Measurements from ENCODE around the gene RHOF. TPM values are rescaled to one million over a fixed set of nuclear protein-coding genes. Genes with fewer than 3 reads are reported as not detected.
A peak's percentile ranks its signal among the peaks of the same experiment; 100 is the strongest.

RHOF gene
- 13.0 TPM for total RNA-seq

- no peak for FAIRE-seq
- DNase-seq (ENCODE audit: low spot score in 2 of 2) = no peak
These were observed at the start of gene RHOF for GRCh38 chr12:121793440-121793837. RHOF (minus strand) TSS chr12:121793688; CDS start chr12:121793633, 55 bp downstream.

- no peak for FAIRE-seq
- DNase-seq (ENCODE audit: low spot score in 2 of 2) = no peak
These were observed 46.7 kb upstream of the RHOF start for GRCh38 chr12:121839993-121840761.

DNA sequence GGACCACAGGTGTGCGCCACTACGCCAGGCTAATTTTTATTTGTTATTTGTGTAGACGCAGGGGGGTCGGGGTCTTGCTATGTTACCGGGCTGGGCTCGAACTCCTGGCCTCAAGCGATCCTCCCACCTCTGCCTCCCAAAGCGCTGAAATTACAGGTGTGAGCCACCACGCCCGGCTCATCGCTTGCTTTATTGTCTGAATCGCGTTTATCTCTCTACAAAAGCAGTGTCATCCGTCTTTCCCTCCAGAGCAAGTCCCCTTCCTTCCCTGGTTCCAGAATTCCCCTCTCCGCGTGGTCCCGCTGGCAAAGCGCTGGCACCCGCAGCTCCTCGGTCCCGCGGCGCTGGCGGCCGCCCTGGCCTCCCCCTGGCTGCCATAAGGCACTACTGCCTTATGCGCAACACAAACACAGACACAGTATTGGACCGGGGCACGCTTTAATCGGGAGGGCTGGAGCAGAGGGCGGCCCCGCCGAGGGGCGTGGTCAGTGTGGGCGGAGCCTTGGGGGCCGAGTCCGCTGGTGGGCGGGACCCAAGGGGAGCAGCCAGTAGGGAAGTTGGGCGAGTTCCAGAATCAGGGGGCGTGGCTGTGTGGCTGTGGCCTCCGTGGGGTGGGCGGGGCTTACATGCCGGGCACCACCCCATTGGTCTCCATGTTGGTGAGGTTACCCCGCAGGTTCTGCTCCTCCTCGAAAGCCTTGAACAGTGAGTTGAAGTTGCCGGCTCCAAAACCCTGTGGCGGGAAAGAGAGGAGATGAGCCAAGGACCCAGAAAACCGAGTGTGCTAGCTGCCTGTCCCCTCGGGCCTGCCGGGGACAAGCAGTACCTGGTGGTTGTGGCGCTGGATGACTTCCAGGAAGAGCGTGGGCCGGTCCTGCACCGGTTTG, 45.9 kb upstream of the RHOF start:
- FAIRE-seq (no peak), DNase-seq (ENCODE audit: low spot score in 2 of 2) (peak; percentile 82 to 96)

DNA sequence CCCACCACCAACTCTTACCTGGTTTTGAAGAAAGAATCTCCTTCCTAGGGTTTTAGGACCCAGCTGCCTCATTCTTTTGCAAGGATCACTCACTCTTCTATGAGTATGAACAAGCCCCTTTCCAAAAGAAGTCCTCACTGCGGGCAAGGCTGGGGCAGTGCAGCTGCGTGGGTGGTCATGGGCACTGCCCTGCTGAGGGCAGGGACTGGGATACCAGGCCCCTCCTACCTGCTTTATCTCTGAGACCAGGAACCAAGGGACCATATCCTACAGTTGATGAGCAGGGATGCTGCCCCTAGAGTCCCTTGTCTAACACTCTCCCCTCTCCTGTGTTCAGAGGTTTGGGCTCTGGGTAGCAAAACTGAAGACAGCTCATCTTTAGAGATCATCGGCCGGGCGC, 44.6 kb upstream of the RHOF start:
- FAIRE-seq (no peak), DNase-seq (ENCODE audit: low spot score in 2 of 2) (no peak)

- FAIRE-seq = no peak
- no peak for DNase-seq (ENCODE audit: low spot score in 2 of 2)
These were observed 44.2 kb upstream of the RHOF start for GRCh38 chr12:121837680-121838079.

DNA sequence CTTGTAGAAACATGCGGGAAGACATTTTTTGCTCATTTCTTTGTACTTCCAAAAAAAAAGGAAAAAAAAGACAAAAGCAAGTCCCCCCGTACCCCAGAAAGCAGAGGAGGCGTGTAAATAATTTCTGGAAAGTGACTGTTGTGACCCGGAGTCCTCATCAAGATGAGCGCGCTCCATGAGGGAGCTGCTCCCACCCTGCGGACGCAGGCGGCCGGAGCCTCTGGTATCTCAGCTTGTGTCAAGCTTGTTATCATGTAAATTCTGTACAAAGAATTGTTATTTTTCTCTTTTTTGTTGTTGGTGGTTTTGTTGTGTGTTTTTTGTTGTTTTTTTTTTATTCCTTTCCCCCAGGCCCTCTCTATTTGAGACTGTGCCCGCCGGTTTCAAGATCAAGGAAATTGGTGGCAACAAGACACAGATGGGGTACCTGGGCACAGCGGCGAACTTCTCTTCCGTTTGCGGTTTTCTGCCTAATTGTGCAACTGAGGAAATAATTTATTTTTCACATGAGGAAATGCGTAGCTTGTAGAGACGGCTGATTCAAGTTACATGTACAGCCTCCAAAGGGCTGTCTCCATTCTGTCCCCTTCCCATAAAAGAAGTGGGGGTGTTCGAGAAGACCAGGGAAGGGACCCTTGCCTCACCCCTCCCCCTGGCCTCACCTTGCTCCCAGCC, 38.2 kb upstream of the RHOF start:
- no peak for DNase-seq (ENCODE audit: low spot score in 2 of 2)
- FAIRE-seq = no peak

DNA sequence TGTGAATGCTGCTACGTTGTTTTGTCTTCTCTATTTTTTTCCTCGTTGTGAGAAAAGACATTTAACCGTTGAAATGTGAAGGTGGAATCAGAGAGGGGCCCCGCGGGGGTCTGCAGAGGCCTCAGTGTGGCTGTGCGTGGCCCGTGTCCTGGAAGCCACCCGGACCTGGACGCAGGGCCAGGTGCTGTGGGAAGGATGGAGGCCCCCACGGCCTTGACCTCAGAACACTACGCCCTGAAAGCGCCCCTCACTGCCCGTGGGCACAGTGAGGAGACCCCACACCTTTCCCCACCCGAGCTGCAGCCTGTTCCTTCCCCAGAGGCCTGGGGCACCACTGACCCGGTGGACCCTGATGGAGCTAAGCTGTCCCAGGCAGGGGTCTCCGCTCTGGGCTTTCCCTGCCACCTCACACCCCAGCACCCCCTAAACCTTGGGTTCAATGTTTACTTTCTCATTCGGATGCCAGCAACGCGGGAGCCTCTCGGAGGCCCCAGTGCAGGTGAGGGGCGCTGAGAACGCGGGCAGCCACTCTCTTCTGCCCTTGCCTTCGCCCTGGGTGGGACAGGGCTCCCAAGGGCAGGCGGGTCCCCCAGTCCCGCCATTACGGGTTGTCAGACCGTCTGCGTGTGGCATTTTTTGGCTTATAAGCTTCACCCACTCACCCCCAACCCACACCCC, 37.2 kb upstream of the RHOF start:
- DNase-seq (ENCODE audit: low spot score in 2 of 2) (no peak), FAIRE-seq (no peak)

DNA sequence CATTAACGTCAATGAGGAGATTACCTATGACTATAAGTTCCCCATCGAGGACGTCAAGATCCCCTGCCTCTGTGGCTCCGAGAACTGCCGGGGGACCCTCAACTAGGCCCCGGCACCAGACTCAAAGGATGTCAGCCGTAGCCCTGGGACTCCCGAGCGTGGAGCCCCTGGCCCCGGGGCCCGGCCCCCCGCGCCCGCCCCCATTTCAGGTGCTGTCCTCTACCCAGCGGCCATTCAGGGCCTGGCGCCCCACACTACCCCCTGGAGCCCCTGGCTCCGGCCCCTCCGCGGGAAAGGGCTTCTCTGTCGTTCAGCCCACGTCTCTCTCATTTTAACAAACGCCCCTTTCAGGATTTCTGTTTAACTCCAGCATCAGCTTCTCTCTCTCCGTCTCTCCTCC, 36.6 kb upstream of the RHOF start:
- DNase-seq (ENCODE audit: low spot score in 2 of 2) (peak in 1 of 2 donors; percentile 9), FAIRE-seq (no peak)

DNA sequence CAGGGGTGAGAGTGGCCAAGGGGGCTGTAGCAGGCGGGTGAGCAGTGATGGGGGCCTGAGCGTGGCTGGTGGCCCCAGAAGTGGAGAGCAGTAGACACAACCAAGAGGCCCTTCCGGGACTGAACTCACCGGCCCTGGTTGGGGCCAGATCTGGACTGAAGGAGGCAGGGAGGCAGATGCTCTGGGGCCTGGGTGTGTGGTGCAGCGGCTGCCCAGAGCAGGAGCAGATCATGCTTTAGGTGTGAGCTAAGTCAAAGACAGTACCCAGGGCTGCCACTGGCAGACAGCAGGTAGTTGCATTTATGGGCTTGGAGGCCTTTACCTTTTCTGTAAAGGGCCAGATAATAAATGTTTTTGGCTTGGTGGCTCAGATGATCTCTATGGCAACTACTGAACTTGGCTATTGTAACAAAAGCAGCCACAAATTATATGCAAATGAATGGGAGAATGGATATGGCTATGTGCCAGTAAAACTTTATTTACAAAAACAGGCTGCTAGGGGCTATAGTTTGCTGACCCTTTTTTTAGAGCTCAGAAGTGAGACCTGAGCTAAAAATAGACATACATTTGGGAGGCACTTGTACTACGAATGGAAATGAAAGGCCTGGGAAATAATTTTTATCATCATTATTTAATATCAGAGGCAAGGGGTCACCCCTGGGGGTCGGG, 35.9 kb upstream of the RHOF start:
- no peak for FAIRE-seq

DNA sequence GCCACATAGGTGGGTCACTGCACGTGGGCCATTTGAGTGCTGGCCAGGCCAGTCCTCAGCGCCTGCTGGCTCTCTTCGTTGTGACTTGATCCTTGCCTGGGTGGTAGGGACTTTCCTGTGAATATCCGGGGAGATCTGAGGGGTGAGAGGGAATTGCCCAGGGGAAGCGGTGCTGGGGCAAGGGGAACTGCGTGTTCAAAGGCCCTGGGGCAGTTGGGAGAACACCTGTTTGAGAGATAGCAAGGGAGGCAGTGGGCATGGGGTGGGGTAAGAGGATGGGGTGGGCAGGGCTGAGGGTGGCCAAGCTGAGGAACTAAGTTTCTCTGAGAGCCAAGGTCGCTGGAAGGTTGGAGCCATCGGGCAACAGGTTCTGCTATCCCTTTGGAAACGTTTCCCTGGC, 35.3 kb upstream of the RHOF start:
- FAIRE-seq (no peak), DNase-seq (ENCODE audit: low spot score in 2 of 2) (no peak)

More for the DNA sequence above, 35.9 kb upstream of the RHOF start:
- no peak for DNase-seq (ENCODE audit: low spot score in 2 of 2)

DNA sequence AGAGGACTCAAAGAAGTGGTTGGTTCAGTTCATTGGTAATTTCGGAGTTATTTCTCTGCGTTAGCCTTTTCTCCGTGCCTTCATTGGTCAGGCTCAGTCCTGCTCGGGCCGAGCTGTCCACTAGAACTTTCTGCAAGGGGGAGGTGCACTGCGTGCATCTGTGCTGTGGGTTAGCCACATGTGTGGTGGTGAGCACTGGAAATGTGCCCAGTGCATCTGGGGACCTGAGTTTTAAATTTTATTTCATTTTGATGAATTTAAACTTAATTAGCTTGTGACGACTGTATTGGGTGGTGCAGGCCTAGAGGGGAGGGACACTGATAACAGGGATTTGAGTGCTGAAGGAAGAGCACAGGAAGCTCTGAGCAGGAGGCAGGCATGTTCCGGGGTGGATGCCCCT, 34.8 kb upstream of the RHOF start:
- FAIRE-seq = no peak

GRCh38 chr12:121827351-121828099, 34.0 kb upstream of the RHOF start:
- DNase-seq (ENCODE audit: low spot score in 2 of 2) = no peak
- FAIRE-seq = no peak

More for the DNA sequence above, 34.8 kb upstream of the RHOF start:
- no peak for DNase-seq (ENCODE audit: low spot score in 2 of 2)

GRCh38 chr12:121826318-121827150, 33.0 kb upstream of the RHOF start:
- FAIRE-seq (no peak), DNase-seq (ENCODE audit: low spot score in 2 of 2) (no peak)

GRCh38 chr12:121825041-121825523, 31.6 kb upstream of the RHOF start:
- no peak for FAIRE-seq
- no peak for DNase-seq (ENCODE audit: low spot score in 2 of 2)

DNA sequence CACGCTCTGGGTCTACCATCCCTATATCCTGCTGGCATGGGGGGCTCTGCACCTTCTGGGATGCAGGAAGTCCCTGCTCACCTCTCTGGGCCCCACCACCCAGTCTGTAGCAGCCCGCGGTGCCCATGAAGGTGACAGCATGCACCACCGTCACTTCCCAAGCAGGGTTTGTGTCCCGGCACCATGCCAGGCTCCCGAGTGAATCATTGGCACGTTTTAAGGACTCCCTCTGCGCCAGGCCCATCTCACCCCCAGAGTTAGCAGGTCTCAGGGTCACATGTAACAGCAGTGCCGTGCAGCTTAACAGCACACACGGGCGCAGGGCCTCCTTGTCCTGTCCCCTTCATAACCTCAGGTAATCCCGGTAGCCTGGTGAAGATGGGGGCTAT, 30.2 kb upstream of the RHOF start:
- no peak for FAIRE-seq
- no peak for DNase-seq (ENCODE audit: low spot score in 2 of 2)

DNA sequence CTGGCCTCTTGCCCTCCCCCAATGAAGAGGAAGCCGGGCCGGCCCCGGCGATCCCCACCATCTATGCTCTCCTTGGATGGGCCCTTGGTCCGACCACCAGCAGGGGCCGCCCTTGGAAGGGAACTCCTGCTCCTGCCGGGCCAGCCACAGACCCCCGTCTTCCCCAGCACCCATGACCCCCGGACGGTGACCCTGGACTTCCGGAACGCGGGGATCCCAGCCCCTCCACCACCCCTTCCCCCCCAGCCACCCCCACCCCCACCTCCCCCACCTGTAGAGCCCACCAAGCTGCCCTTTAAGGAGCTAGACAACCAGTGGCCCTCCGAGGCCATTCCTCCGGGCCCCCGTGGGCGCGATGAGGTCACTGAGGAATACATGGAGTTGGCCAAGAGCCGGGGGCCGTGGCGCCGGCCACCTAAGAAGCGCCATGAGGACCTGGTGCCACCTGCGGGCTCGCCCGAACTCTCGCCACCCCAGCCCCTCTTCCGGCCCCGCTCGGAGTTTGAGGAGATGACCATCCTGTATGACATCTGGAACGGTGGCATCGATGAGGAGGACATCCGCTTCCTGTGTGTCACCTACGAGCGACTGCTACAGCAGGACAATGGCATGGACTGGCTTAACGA, 29.7 kb upstream of the RHOF start:
- DNase-seq (ENCODE audit: low spot score in 2 of 2) (no peak), FAIRE-seq (no peak)

DNA sequence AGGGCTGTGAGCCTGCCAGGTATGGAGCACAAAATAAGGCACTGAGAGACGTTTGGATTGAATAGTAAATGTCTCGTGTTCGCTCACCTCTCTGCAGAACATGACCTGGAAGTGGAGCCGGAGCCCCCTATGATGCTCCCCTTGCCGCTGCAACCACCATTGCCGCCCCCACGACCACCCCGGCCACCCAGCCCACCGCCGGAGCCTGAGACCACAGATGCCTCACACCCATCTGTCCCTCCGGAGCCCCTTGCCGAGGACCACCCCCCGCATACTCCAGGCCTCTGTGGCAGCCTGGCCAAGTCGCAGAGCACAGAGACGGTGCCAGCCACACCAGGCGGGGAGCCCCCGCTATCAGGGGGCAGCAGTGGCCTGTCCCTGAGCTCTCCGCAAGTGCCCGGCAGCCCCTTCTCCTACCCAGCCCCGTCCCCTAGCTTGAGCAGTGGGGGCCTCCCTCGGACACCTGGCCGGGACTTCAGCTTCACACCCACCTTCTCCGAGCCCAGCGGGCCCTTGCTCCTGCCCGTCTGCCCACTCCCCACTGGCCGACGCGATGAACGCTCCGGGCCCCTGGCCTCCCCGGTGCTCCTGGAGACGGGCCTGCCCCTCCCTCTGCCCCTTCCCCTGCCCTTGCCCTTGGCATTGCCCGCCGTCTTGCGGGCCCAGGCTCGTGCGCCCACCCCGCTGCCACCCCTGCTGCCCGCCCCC, 29.1 kb upstream of the RHOF start:
- no peak for DNase-seq (ENCODE audit: low spot score in 2 of 2)
- no peak for FAIRE-seq
